Ramos (cell line): ENCODE results near the gene ROBO1.

ENCODE experiments used
- in situ Hi-C: fragments of 300-500 bp; cut with MboI; formaldehyde crosslinking; loops from one replicate; pipeline ENCODE4 v1.14.3; 2022; ENCODE audit warnings: low sequenced_read_pairs; ENCODE audit not compliant: unreplicated experiment

The ROBO1 gene

DNA sequence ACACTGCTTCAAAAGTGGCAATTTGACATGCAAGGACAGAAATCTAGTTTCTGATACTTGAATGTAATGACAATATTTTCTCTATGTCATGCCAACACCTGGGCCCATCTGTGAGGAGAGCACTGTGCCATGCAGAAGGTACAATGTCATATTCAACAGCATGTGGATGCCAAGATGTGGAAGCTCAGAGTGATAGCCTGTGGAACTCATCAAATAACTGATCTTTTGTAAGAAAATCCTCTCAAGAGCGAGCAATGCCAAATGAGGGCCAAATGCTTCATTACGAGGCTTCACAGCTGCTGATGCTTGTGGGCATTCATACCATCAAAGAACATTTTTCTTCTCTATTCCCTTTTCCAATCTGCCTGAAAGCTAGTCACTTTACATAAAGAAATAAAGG is 95.1 kb downstream of the ROBO1 start:
- in situ Hi-C loops, result no loop called here

DNA sequence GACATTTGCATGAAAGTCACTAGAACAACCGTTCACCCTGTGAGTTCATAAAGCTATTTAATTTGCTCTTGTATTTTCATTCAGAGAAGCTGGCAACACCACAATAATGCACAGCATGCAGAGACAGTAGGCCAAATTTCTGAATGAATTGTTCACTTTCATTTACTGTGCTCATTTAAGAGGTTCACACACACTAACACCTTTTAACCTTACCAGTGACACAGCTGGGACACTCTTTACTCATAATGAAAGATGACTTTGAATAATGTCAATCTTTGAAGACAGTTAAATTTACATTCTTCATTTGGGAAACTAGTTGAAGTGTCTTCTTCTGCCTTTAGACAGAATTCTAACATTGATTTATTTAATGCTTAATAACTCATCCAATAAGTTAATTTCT is 95.7 kb downstream of the ROBO1 start:
- in situ Hi-C loops, result no loop called here

DNA sequence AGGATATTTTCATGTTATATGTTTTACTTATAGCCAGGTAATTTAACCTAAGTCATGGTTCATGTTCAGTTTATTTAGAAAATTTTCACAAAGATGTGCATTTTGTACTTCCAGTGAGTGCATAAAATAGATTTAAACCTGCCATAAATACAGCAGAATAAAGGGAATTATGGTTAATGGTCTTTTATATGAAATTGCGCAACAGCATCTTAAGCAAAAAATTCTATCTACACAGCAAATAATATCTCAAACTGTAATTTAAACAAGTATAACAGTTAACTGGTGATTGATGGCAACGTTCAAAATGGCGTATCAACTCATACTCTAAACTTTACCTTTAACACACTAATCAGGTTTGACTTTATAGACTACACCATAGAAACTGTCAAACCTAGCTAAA is 97.6 kb downstream of the ROBO1 start:
- in situ Hi-C loops, result no loop called here

DNA sequence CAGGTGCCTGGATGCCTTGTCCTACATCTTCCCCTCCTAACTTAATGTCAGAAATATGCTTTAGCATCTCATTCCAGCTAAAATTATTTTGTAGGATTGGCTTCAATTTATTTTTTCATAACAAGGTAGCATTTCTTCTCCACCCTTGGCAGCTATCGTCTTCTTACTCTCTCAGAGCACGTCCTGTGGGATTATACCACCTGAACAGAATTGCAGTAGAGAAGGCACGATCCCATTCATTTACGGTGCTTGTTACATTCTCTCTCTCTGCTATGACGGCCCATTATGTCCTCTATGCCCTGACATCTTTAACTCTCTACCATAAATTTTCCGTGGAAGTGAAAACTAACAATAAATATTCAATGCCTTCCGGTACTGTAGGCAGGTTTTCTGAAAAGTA is 103.3 kb downstream of the ROBO1 start:
- in situ Hi-C loops, result no loop called here

DNA sequence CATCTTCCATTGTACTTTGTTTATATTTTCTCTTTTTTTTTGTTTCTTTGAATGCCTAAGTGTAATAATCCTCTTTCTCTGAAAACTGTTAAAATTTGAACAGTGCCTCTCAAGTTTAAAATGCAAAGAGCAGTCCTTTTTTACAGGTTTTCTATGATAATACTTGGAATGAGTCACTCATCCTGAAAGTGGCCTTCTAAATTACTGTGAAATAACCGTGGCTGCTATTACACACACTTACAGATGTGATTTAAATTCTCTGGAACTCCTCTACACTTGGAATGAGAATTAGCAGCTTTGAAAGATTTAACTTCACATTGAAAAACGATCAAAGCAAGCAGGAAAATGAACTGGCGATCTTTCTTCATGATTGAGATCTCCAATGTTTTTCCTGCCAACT is 105.9 kb downstream of the ROBO1 start:
- in situ Hi-C loops, result no loop called here

DNA sequence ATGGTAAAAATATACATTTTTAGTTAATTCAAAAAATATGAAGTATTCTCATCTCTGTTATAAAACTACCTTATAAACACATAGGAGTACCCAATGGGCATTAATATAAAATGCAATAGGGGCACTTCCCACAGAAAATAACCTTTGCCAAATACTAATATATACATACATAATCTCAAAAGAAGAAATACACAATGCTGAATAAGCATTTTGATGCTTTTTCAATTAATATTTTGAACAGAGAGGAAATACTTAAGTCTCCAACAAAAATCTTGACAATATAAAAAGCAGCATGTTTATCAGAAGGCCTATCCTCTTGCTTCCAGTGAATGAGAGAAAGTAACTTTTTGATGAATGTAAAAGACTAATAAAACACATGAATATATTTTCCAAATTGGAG is 110.7 kb downstream of the ROBO1 start:
- in situ Hi-C loops, result no loop called here

DNA sequence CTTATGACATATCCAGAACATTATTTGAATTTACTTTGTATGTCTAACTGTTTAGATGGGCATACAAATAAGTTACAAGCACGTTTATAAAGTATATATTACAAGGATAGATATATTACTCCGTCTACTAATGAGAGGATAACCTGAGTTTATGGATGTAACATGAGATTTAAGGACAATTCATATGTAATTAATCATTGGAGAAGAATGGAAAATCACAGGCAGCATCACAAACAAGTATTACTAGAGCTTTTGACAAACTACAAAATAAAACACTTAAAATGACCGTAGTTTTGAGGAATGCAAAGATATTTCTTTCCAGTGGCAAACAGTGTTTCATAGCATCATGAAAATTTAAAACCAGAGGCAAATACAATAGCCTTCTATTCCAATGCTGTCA is 113.8 kb downstream of the ROBO1 start:
- in situ Hi-C loops, result no loop called here

DNA sequence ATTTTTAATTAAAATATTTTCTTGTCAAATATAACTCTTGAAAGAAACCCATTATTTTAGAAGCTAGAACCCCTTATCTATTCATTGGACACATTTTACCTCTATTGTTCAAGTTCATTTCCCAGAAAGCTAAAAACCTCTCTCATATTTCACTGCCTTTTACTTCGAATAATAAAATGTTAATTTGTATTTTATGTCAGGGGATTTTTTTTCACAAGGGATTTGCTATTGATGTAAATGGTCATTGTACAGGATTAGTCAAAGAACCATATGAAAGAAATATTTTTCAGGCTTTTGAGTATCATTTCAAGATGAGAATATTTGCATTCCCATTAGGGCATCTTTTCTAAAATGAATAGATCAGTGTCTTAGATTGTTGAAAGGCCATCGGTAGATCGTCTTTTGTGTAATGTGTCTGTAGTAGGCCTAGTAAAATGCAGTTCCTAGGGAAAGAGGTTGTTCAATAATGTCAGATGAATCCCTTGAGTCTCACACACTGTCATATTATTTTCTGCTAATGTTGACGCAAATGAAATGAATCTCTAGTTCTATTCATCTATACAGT is 114.5 kb downstream of the ROBO1 start:
- in situ Hi-C loops, result no loop called here

DNA sequence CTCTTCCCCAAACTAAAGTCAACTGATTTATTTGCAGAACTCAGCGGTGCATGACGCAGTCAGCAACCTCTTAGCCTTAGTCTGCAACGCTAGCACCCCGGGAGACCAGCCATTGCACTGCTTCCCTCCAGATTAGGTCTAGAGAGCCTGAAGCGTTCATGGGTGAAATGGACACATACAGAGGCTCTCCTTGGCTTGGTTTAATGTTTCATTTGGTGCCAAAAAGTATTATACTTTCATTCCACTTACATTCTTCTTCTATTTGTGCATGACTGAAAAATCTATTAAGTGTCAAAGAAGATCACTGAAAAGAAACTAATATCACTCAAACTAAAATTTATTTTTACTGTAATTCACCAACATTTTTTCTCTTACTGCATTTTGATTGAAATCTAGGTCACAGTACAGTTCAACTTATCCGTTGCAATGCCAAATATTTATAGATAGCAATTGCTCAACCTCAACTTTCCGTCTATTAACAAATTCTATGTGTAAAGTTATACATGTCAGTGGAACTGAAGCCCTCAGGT is 116.2 kb downstream of the ROBO1 start:
- in situ Hi-C loops, result no loop called here

DNA sequence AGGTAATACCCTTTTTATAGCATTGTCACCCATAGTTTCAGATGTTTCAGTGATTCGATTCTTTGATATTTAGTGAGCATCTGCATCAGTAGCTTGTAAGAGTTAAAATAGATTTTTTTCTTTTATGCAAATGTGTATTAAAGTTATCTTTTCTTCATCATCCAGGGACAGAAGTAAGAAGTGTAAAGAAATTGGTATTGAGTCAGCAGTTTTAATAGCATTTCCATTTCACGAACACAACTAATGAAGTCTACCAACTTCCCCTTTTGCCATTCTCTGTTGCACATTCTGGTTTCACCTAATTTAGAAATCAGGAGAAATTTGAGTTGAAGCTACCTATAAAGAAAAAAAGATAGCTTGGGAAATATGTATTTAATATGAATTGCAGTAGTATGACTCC is 127.9 kb downstream of the ROBO1 start:
- in situ Hi-C loops, result no loop called here

DNA sequence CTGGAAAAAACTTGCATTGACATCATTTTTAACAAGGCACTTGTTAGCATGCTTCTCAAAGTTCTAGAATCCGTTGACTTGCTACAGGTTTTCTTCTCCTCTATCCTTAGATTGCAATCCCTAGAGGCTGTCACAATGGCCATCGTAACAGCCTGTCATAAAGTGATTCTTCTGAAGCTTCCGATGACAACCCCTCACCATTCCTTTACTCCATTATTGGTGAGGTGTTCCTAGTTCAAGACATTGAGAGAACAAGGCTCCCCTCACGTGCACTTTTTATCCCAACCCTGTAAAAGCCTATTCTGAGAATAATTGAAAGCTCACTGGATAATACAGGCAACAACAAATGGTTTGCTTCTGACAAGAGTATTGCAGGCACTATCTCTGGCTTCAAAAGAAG is 131.4 kb downstream of the ROBO1 start:
- in situ Hi-C loops, result no loop called here

DNA sequence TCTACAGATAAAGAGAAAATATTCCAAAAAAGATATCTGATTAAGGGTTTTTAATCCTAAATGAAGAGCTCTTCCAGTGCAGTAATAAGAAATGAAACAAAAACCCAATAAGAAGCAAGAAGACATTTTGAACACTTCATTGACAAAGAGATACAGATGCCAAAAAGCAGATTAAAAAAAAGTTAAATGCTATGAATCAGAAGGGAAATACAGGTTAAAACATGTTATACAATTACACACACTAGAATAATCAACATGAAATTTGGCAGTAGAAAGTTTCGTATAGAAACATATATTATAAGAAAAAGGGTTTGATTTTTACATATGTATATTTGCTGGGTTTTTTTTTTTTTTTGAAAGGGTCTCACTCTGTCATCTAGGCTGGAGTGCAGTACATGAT is 135.0 kb downstream of the ROBO1 start:
- in situ Hi-C loops, result no loop called here

DNA sequence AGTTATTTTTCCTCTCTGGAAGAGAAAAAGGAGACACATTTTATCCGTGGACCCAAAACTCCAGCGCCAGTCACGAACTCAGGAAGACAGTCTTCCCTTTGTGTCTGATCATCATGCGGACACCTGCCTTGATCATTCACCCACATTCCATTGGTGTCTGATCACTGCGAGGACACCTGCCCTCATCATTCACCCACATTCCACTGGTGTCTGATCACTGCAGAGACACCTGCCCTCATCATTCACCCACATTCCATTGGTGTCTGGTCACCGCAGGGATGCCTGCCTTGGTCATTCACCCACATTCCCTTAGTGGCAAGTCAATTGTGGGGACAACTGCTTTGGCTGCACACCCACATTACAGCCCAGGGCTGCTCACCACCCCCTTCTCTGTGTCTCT is 148.9 kb downstream of the ROBO1 start:
- in situ Hi-C loops, result no loop called here

DNA sequence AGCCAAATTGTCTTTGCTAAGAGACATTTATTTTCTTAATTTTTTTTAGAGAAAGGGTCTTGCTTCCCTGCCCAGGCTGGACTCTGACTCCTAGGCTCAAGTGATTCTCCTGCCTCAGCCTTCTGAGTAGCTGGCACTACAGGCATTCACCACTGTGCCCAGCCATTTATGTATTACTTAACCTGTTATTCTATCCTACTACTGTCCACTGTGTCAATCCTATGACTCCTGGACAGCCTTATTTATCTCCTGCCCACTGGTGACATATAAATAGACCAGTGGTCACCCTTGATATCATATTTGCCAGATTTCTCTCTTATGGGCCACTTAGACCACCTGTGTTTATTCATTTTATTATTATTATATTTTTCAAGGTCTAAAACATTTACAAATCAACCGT is 161.4 kb downstream of the ROBO1 start:
- in situ Hi-C loops, result no loop called here

DNA sequence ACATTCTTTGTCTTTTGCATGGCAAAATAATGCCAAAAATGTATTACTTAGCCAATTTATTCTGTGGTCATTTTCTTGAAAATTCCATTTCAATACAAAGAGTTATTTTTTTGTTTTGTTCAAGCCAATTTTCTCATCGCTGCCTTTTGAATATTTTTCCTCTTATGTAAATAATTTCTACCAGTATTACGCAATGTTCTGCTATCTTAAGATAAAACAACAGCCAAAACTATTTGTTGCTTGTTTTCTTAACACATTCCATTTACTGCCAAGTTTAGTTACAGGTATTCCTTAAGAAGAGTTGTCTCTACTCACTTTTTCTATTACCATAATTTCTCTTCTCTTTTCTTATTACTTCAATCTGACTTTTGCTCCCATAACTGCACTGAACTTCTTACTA is 163.1 kb downstream of the ROBO1 start:
- in situ Hi-C loops, result no loop called here

DNA sequence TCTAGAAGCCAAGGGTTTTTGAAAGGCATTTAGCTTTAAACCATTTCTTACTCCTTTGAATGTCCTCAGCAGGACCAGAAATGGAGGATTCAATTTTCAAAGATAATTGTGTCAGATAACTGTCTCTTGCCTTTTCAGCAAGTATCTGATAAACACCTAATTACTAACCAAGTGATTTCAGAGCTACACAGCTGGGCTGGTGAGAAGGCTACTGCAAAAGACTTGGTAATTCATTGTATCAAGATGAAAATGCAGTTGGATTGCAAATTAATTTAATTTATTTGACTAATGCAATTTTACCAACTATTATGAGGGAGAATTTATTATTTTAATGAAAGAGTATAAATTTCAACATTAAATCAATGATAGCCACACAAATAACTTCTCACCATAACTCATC is 165.4 kb downstream of the ROBO1 start:
- in situ Hi-C loops, result no loop called here

DNA sequence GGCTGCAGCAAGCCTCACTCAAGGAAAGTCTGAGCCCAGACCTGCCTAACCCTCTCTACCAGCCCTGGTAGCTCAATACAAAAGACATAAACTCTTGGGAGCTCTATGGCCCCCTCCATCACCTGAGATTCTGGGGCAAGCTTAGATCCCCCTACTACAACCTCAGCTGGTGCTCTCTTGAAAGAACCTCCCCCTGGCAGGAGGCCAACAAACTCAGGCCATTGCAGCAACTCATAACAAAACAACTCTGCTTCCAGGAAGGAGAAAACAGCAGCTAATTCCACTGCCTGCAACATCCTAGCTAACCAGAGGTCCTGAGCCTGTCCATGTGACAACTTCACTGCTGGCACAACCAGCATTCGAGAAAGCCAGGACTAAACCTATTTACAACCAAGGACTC is 169.2 kb downstream of the ROBO1 start:
- in situ Hi-C loops, result no loop called here

DNA sequence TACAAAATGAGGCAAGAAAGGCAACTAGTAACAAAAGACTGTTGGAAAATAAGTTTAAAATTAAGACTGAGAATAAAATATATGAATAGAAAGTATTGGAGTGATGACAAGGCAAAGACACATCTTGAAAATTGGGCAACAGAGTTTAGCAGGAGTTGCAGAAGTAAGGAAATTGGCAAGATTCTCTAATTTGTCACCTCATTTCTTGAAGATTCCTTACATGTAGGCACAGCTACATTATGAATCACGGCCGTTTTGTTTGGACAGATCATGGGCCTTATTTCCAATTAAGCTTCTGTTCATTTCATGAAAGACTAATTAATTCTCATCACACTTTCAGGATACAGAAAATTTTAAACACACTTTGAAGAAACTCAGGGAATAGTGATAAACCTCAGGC is 170.1 kb downstream of the ROBO1 start:
- in situ Hi-C loops, result no loop called here

DNA sequence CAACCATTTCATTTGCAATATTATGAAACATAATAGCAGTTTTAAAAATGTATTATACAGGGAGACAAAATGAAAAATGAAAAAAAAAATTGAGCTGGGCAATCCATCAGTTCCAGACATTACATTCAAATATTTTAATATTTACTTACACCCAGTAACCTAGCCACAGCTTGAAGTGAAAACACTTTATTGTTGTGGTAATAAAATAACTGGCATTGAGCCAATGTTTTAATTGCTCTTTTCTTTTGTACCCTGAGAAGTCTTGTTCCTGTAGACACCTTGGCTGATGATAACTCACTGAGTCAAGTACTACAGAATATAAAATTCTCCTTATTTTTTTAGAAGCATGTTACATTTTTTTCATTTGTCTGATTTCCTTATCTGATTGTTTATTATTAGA is 180.6 kb downstream of the ROBO1 start:
- in situ Hi-C loops, result no loop called here

DNA sequence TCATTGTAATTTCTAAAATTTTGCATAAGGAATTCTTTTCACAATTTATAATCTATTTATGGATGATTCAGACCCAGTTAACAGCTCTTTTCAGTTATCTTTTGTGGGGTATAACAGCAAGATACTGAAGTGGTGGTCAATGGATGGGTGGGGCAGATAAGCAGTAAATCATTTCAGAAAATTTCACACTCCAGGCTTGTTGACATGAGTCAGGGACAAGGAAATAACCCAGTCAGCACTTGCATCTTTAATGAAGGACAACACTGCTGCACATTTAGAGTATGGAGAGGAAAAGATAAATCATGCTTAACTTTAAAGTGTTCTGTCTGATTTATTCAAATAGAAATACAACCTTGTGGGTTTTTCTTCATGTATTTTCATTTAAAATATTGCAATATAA is 181.6 kb downstream of the ROBO1 start:
- in situ Hi-C loops, result no loop called here

DNA sequence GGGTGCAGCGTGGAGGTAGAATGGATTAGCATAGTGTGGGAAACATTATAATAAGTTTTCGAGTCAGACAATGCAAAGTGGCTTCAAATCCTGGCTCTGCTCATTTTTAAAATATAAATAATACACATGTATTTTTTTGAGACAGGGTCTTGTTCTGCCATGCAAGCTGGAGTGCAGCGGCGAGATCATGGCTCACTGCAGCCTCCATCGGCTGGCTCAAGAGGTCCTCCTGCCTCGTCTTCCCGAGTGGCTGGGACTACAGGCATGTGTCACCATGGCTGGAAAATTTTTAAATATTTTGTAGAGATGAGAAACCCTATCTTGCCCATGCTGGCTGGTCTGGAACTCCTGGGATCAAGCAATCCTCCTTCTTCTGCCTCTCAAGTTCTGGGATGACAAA is 194.9 kb downstream of the ROBO1 start:
- in situ Hi-C loops, result no loop called here

DNA sequence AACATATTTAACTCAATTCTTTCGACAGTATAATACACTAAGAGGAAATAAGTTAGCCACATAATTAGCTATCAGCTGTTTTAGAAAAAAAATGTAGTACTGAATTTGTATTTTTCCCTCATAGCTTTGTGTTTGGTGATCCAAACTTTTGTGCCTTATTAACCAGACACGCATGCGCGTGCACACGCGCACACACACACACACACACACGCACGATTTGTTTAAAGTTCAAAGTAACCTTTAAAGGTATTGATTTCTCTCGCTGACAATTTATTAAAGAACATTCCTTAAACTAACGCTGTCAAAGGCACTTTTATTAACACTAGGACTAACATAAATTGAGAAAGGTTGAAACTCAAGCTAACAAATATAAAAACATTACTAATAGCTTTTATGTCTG is 198.9 kb downstream of the ROBO1 start:
- in situ Hi-C loops, result no loop called here

DNA sequence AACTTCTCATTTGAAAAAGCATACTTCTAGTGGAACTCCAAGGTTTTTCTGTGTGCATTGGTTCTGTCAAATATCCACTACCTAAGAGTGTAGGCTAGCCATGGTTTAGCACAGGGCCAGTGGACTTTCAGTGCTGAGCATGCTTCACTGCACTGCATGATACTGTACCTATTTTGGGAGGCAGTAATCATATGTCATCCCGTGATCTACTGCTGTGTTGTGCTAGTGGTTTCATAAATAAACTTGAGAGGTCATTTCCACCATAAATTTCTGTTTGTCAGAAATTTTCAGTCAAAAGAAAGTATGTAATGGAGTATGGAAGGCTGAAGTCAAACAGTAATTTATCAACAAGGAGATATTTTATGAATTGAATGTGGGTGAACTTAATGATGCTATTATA is 203.6 kb downstream of the ROBO1 start:
- in situ Hi-C loops, result no loop called here
